ENCODE data around the gene MSH5.

Gene MSH5

GRCh38 chr6:31729979-31730630 lies 9.7 kb upstream of the MSH5 start:
- DNase-seq (ENCODE audit: low read depth in 2 of 2) = peak; percentile 39 to 61

DNA sequence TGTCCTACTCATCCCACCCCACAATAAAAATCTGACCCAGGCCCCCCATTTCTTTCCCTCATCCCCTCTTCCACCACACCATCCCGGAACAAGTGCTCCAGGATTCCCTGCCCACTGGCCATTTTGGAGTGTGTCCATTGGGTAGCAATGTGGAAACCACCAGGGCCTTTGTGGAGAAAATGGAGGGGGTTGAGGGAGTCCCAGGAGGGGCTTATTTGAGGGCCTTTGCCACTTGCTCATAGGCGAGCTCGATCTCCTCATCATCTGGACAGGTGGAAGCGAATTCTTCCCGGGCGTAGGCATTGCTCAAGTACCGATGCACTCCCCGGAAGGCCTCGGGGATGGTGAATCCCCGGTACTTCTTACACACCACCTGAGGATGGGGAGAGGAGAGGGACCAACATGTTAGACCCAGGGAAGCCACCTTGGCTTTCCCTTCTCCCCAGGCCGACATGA lies 9.1 kb upstream of the MSH5 start:
- no peak for DNase-seq (ENCODE audit: low read depth in 2 of 2)

DNA sequence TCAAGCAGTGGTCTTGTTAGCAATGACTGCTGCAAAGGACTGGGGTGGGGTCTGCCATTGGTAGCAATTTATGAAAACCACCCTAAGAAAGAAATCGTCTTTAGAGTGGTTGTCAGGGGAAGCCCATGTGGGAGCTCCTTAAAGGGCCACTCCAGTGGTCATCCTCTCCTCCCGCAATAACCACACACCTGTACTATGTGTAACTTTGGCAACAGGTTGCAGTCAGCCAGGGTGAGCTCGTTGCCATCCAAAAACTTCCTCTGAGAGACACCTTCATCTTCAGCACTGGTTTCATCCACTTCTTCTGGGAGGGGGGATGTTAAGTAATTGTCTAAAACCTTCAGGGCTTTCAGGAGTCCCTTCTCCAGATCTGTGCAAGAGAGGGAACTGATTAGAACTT lies 7.8 kb upstream of the MSH5 start:
- no peak for DNase-seq (ENCODE audit: low read depth in 2 of 2)

DNA sequence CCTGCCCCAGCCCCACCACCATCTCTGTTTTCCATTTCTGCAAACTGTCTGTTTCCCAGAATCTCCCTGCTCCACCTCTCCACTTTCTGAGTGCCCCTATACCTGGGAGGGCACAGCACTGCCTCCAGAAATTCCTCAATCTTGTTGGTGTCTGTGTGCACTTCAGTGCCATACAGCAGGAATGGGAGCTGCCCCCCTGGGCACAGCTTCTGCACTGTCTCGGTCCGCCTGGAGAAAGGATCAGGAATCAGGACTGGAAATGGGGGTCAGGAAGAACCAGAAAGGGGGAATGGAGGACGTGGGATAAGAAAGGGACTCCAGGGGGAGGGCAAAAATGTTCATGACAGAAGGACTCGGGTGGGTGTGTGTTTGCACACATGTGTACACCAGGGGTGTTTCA lies 6.1 kb upstream of the MSH5 start:
- DNase-seq (ENCODE audit: low read depth in 2 of 2) = no peak

- DNase-seq (ENCODE audit: low read depth in 2 of 2) = no peak
Measured at GRCh38 chr6:31734247-31734820, 5.5 kb upstream of the MSH5 start.

- DNase-seq (ENCODE audit: low read depth in 2 of 2) = peak; percentile 45 to 51
Measured at GRCh38 chr6:31734821-31735406, 4.9 kb upstream of the MSH5 start.

DNA sequence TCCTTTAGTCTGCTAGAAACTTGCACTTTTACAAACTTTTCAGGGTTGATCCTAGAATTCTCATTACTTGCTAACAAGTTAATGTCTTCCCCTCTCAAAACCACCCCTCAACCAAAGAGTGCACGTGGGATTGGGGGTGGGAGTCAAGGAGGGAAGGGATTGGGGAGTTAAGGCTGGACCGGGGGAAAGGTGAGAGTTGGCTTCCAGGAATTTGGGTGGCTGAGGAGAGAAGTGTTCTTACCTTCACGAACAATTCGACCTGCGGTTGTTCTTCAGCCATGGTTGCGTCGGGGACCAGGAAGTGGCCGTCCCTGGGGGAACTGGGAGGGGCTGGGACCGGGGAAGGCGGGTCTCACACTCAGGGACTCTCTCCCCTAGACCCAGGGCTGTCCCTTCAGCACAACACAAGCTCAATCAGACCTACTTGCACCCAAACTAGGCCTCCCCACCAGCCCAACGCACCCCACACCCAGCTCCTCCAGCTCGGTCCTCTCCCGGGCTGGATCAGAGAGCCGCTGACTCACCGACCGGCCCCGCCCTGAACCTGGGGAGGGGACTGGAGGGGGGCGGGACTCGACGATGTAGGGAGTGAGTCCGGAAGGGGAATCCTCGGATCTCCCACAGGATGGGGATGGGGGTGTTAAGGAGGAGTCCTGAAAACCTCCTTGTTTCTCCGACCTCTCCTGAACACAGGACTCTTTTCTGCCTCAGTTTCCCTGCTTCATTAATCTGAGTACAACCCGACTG lies 3.6 kb upstream of the MSH5 start, which contains the start of gene CLIC1:
TSS of gene CLIC1 (minus strand) at position 510 of the 747 bp plus-strand sequence. CDS start at position 280, 230 bp downstream.
- DNase-seq (ENCODE audit: low read depth in 2 of 2) = peak; percentile 61 to 70

DNA sequence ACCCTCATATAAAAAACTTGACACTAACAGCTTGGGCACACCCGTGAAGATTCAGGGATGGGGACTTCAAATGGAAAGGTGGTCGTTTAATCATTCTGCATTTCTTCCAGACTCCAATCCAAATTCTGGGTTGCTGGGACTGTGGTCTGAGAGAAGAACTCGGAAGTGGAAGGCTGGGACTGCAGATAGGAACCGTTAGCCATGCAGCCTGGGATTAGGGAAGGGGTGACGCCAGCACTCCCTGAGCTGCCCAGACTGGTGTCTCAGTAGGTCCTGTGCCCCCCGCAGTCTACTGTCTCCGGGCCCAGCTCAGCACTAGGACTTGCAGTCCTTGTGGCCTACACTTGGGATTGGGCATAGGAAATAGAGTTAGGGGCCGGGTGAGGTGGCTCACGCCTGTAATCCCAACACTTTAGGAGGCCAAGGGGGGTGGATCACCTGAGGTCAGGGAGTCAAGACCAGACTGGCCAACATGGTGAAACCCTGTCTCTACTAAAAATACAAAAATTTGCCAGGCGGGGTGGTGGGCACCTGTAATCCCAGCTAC lies 3.0 kb upstream of the MSH5 start:
- no peak for DNase-seq (ENCODE audit: low read depth in 2 of 2)

DNA sequence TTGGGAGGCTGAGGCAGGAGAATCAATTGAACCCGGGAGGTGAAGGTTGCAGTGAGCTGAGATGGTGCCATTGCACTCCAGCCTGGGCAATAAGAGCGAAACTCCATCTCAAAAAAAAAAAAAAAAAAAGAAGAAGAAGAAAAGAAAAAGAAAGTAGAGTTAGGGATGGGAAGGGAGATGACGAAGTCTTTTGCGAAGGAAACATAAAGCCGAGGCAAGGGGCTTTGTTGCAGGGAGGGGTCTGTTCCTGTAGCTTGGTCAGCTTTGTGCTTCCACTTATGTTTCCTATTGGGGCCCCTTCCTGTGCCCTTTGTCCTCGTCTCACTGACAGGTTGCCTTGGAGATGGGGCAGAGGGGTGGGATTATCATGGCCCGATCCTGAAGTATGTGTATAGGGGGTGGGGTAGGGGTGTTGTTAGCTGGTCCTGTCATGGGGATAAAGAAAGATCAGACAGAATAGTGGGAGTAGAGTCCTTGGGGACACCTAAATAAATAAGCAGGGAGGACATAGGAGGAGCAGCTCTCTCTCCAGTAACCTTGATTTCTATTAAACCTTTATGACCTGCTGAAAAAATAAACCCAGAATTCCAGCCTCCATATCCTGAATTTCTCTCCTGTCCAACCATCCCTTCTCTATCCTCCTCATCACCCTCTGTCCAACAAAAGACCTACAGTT lies 2.4 kb upstream of the MSH5 start:
- DNase-seq (ENCODE audit: low read depth in 2 of 2) = no peak

- DNase-seq (ENCODE audit: low read depth in 2 of 2) = peak; percentile 55 to 63
Measured at GRCh38 chr6:31737991-31738979, 1.5 kb upstream of the MSH5 start.

DNA sequence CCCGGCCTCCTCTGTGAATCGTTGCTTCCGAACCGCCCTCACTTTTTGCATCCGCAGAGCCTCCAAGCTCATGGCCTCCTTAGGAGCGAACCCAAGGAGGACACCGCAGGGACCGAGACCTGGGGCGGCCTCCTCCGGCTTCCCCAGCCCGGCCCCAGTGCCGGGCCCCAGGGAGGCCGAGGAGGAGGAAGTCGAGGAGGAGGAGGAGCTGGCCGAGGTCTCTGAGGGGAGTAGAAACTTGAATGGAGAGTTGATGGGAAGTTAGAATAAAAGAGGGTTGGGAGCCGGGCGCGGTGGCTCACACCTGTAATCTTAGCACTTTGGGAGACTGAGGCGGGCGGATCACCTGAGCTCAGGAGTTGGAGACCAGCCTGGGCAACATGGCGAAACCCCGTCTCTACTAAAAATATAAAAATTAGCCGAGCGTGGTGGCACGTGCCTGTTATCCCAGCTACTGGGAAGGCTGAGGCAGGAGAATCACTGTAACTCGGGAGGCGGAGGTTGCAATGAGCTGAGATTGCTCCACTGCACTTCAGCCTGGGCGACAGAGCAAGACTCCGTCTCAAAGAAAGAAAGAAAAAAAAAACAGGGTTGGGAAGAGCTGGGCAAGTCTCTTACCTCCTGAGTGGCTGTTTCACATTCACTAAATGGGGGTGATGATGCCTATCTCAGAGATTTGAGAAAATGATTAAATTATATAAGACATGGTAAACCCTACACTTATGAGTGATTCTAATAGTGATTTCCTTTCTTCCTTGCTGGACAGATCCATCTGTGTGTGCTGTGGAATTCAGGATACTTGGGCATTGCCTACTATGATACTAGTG lies 805 bp downstream of the MSH5 start:
- DNase-seq (ENCODE audit: low read depth in 2 of 2) = no peak

DNA sequence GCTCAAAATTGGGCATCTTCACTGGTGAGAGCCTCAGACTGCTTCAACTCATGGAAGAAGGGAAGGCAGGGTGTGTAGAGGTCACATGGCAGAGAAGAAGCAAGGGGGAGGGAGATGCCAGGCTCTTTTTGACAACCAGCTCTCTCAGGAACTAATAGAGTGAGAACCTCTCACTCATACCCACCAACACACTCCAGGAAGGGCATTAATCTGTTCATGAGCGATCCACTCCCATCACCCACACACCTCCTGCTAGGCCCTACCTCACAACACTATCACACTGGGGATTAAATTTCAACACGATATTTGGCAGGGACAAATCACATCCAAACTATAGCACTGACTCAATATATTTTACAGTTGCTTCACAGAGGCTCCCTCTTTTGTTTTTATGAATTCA lies 2.0 kb downstream of the MSH5 start:
- no peak for DNase-seq (ENCODE audit: low read depth in 2 of 2)

DNA sequence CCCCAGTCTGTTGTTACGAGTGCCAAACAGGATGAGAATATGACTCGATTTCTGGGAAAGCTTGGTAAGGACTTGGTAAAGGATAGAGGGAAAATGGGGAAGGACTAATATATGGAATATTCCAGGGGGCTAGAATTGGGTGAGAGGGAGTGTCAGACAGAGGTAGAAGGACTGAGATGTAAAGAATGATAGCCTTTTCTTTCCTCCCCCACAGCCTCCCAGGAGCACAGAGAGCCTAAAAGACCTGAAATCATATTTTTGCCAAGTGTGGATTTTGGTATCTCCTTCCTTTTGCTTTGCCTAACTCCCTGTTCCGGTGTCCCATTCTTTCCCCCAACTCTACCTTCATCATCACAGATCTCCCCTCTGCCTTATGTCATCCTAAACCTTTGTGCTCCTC lies 3.1 kb downstream of the MSH5 start:
- no peak for DNase-seq (ENCODE audit: low read depth in 2 of 2)

GRCh38 chr6:31744422-31744821 lies 4.6 kb downstream of the MSH5 start:
- no peak for DNase-seq (ENCODE audit: low read depth in 2 of 2)

GRCh38 chr6:31749301-31750036 lies 9.7 kb downstream of the MSH5 start:
- DNase-seq (ENCODE audit: low read depth in 2 of 2) = no peak

DNA sequence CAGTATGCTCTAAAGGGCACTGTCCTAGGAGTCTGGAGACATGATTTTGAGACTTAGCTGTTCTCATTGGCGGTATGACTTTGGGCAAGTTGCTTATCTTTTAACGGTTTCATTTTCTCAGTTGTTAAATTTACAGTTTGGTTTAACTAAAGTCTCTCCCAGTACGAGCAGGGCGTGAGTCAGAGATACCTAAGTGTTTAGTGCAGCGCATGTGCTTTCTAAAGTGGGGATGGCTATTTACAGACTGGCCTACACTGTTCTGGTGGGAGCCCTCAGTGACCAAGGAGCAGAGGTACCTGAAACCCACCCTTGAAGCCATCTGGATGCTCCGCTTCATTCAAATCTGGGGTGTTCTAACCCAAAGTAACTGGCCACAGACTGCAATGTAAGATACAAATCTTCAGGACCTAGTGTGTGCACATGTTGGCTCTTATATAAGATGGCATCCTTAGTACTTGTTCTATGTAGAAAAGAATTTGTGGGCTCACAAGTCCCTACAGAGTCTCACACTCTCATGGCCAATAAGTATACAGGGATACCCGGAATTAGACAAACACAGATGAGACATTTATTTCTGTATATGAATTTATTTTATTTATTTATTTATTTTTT lies 10.7 kb downstream of the MSH5 start:
- no peak for DNase-seq (ENCODE audit: low read depth in 2 of 2)

- DNase-seq (ENCODE audit: low read depth in 2 of 2) = no peak
Measured at GRCh38 chr6:31752739-31753319, 13.0 kb downstream of the MSH5 start.

GRCh38 chr6:31758281-31758680 lies 18.5 kb downstream of the MSH5 start:
- no peak for DNase-seq (ENCODE audit: low read depth in 2 of 2)
